Measurements from ENCODE around the gene MYO7B. TPM values are rescaled to one million over a fixed set of nuclear protein-coding genes. Genes with fewer than 3 reads are reported as not detected.

Gene MYO7B
- total RNA-seq, 1 experiment from 2014 or later: 0.05 TPM

DNA sequence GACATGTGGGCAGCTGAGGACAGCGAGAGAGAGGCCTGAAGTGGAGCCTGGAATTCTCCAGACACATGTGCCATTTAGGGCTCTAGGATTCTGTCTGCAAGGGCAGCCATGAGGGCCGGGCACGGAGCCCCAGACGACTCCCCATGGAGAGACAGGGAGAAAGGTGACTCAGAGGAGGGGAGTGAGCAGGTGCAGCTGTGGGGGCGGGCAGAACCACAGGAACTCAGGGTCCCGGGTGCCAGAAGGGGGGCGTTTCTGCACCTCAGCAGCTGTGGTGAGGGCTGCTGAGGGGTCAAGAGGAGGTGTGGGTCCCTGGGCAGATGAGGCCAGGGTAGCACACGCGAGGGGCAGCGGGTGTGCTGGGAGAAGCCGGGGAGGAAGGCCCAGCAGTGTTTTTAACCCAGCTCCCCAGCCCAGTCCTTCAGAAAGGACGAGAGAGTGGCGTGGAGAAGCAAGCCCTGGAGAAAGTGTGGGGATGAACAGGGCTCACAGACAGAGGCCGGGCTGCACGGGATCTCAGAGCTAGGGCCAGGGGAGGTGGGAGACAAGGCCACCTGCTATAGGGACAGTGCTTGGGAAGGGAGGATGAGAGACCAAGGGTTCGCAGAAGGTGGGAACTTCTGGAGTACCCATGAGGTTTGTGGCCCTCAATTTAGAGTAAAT is 118.1 kb downstream of the MYO7B start:
- no peaks in the 10 kb centered on the region for H3K9me3 Mint-ChIP-seq (ENCODE audit: low read depth, unreplicated experiment)
- H3K27ac Mint-ChIP-seq (ENCODE audit: unreplicated experiment): no peak overlapping the region
- TF ChIP-seq, protein P1, sequence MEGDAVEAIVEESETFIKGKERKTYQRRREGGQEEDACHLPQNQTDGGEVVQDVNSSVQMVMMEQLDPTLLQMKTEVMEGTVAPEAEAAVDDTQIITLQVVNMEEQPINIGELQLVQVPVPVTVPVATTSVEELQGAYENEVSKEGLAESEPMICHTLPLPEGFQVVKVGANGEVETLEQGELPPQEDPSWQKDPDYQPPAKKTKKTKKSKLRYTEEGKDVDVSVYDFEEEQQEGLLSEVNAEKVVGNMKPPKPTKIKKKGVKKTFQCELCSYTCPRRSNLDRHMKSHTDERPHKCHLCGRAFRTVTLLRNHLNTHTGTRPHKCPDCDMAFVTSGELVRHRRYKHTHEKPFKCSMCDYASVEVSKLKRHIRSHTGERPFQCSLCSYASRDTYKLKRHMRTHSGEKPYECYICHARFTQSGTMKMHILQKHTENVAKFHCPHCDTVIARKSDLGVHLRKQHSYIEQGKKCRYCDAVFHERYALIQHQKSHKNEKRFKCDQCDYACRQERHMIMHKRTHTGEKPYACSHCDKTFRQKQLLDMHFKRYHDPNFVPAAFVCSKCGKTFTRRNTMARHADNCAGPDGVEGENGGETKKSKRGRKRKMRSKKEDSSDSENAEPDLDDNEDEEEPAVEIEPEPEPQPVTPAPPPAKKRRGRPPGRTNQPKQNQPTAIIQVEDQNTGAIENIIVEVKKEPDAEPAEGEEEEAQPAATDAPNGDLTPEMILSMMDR (IDR thresholded peaks at IDR 0.05; ENCODE audit: unreplicated experiment): no peak
- BruUV-seq (replicated peaks): no TSS peak
- no peak overlapping the region for H3K4me3 Mint-ChIP-seq (ENCODE audit: low read depth, unreplicated experiment)
- no peaks in the 10 kb centered on the region for H3K4me1 Mint-ChIP-seq (ENCODE audit: low read depth, unreplicated experiment)
- H3K27me3 Mint-ChIP-seq (ENCODE audit: unreplicated experiment): peaks cover 78% of the 10 kb centered on the region
- DNase-seq: no peak
- H3K36me3 Mint-ChIP-seq (ENCODE audit: insufficient read depth, unreplicated experiment): no peaks in the 10 kb centered on the region
- intact Hi-C loops (cut with micrococcal nuclease; ENCODE audit: unreplicated experiment): no loop called here
- CTCF ChIA-PET: no interaction called here

DNA sequence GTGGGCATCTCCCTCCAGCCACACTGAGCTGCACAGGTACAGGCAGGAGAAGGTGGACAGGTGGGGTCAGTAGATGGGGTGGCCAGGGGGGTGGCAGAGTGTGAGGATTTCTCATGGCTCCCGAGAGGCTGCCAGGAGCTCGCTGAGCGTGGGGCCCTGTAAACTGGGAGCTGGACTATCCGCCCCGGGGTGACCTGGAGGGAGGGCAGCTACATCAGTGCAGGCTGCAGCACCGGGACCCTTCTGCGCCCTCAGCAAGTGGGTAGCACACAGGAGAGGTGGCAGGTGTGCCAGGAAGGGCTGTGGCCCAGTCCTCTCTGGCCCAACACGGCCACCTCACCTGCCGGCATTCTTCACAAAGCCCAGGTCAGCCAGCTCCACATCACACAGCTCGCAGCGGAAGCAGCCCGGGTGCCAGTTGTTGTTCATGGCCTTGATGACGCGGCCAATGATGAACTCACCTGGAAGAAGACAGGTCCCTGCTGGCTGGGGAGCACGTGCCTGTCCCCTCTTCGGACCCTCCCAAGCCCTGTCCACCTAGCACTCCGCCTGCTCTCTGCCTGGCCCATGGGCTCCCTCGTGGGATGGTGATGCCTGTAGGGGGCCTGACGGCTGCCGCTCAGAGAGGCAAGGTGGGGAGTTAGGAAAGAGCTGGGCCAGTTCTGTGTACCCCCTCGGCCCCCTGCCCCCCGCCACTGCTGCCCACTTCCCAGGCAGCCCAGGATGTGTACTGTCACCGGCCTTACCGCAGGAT is 118.8 kb downstream of the MYO7B start:
- Mint-ChIP-seq H3K36me3 (ENCODE audit: insufficient read depth, unreplicated experiment) (no peaks in the 10 kb centered on the region), H3K27me3 (ENCODE audit: unreplicated experiment) (peaks cover 79% of the 10 kb centered on the region), H3K4me3 (ENCODE audit: low read depth, unreplicated experiment) (no peak overlapping the region), H3K27ac (ENCODE audit: unreplicated experiment) (no peak overlapping the region), H3K4me1 (ENCODE audit: low read depth, unreplicated experiment) (no peaks in the 10 kb centered on the region), H3K9me3 (ENCODE audit: low read depth, unreplicated experiment) (no peaks in the 10 kb centered on the region)
- no peak for DNase-seq
- TF ChIP-seq, protein P1 (IDR thresholded peaks at IDR 0.05; ENCODE audit: unreplicated experiment): no peak
- no TSS peak for BruUV-seq (replicated peaks)
- CTCF ChIA-PET: no interaction called here
- intact Hi-C loops (cut with micrococcal nuclease; ENCODE audit: unreplicated experiment): no loop called here

DNA sequence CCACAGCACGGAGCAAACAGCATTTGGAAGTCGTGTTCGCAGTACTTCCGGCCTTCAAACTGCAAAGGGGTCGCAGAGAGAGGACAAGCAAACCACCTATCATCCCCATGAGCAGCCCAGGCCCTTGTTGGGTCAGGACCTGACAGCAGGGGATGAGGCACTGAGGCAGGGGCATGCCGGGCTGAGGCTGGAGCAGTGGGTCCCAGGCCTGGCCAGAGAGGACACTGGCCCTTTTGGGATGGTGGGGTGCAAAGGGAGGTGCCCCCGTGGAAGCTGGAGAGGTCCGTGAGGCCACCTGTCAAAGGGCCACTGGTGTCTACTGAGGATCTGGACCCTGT is 119.3 kb downstream of the MYO7B start:
- H3K27me3 Mint-ChIP-seq (ENCODE audit: unreplicated experiment): peaks cover 79% of the 10 kb centered on the region
- H3K27ac Mint-ChIP-seq (ENCODE audit: unreplicated experiment): no peak overlapping the region
- intact Hi-C loops (cut with micrococcal nuclease; ENCODE audit: unreplicated experiment): no loop called here
- H3K4me3 Mint-ChIP-seq (ENCODE audit: low read depth, unreplicated experiment): no peak overlapping the region
- no peaks in the 10 kb centered on the region for H3K4me1 Mint-ChIP-seq (ENCODE audit: low read depth, unreplicated experiment)
- no peak for DNase-seq
- no peaks in the 10 kb centered on the region for H3K36me3 Mint-ChIP-seq (ENCODE audit: insufficient read depth, unreplicated experiment)
- TF ChIP-seq, protein P1 (IDR thresholded peaks at IDR 0.05; ENCODE audit: unreplicated experiment): no peak
- H3K9me3 Mint-ChIP-seq (ENCODE audit: low read depth, unreplicated experiment): no peaks in the 10 kb centered on the region
- CTCF ChIA-PET: no interaction called here
- BruUV-seq (replicated peaks): no TSS peak

DNA sequence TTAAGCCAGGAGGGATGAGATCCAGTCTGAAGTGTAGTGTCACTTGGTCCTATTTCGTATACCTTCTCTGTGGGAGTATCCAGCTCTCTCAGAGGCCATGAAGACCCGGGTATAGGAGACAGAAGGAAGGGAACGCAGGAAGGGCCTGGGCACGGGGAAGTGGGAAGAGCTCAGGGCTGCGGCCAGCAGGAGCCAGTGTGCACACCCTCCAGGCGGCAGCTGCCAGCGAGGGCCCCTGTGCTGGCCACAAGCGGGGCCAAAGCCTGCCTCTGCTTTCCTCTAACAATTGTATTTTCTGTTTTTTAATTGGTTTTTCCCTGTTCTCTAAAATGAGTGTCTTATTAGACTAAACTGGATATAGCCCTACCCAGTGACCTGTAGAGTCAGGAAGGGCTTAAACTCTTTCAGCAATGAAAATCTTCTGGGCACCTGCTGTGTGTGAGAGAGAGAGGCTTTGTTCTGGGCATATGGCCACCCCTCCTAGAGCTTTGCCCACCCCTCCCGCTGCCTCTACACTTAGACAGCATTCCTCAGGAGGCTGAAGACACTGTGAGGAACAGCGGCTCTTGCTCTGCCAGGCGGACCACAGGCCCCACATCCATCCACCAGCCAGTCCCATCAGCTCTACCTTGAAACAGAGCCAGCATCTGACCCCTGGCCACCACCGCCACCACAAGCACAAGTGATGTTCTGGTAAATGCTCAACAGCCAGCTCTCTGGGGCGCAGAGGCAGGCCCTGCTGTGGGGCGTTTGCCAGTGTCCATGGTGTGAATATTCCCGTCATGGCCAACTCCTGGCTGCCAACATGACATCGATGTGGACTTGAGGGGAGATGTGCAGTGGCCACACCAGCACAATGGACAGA is 120.0 kb downstream of the MYO7B start:
- BruUV-seq (replicated peaks): no TSS peak
- TF ChIP-seq, protein P1 (IDR thresholded peaks at IDR 0.05; ENCODE audit: unreplicated experiment): no peak
- Mint-ChIP-seq H3K27me3 (ENCODE audit: unreplicated experiment) (peaks cover 81% of the 10 kb centered on the region), H3K4me1 (ENCODE audit: low read depth, unreplicated experiment) (no peaks in the 10 kb centered on the region), H3K27ac (ENCODE audit: unreplicated experiment) (no peak overlapping the region), H3K36me3 (ENCODE audit: insufficient read depth, unreplicated experiment) (no peaks in the 10 kb centered on the region), H3K4me3 (ENCODE audit: low read depth, unreplicated experiment) (no peak overlapping the region), H3K9me3 (ENCODE audit: low read depth, unreplicated experiment) (no peaks in the 10 kb centered on the region)
- intact Hi-C loops (cut with micrococcal nuclease; ENCODE audit: unreplicated experiment): no loop called here
- CTCF ChIA-PET: interaction anchor here (0.7 kb wide), 2 partner anchors 13 to 585 kb away, joined by 3 to 4 read pairs; no protein-coding TSS in a partner anchor
- DNase-seq: no peak

Data from Calu3 (cell line).